Colonic mucosa (tissue), 4 donors: ENCODE measurements around the gene OPCML. TPM values are rescaled to one million over a fixed set of nuclear protein-coding genes. Genes with fewer than 3 reads are reported as not detected.

Experiments used
- DNase-seq: peaks from one replicate; pipeline ENCODE4 v3.0.0-alpha.2; 2020
- H3K27ac ChIP-seq: fragments of 200-600 bp; one replicate; pipeline ENCODE4 v1.8.0; 2021
- H3K27me3 ChIP-seq: fragments of 200-600 bp; one replicate; pipeline ENCODE4 v1.8.0; 2021
- H3K36me3 ChIP-seq: fragments of 200-600 bp; one replicate; pipeline ENCODE4 v1.8.0; 2021
- H3K4me1 ChIP-seq: fragments of 200-600 bp; one replicate; pipeline ENCODE4 v1.8.0; 2021; ENCODE audit warnings: mild to moderate bottlenecking
- H3K4me3 ChIP-seq: fragments of 200-600 bp; one replicate; pipeline ENCODE4 v1.8.0; 2021
- H3K9ac ChIP-seq, 2 donors: one replicate each; pipeline ENCODE4 v1.7.0; 2013; ENCODE audit warnings: control low read depth in 2 of 2, low read depth in 2 of 2, low read length in 2 of 2
- H3K9me3 ChIP-seq: fragments of 200-600 bp; one replicate; pipeline ENCODE4 v1.8.0; 2021
- intact Hi-C: fragments of 100-400 bp; cut with DNase I; formaldehyde crosslinking; loops from one replicate; pipeline ENCODE4 v1.14.1; 2022
- total RNA-seq, 2 donors: library from RNA; stranded (reverse); fragmentation: NEBNext Ultra II Directional in 1 of 2; extraction: Animal tissue kit (Norgen Biotek cat#: 25700) in 1 of 2; gene quantifications; one replicate each; pipeline ENCODE4 v1.2.1, GENCODE V29; 2021
- TF ChIP-seq, protein P1 (sequence below): fragments of 200-600 bp; IDR thresholded peaks from one replicate; pipeline ENCODE4 v1.8.0; 2022; ENCODE audit warnings: antibody characterized with exemption, mild to moderate bottlenecking
- donor health status: healthy.
- donor health status: DM: no; HTN: no; CAD: no.
- donor health status: DM: no; HTN: no; CAD: no.

OPCML gene
- total RNA-seq, 2 donors from 2014 or later, result 0.08 TPM; not detected in 1

DNA sequence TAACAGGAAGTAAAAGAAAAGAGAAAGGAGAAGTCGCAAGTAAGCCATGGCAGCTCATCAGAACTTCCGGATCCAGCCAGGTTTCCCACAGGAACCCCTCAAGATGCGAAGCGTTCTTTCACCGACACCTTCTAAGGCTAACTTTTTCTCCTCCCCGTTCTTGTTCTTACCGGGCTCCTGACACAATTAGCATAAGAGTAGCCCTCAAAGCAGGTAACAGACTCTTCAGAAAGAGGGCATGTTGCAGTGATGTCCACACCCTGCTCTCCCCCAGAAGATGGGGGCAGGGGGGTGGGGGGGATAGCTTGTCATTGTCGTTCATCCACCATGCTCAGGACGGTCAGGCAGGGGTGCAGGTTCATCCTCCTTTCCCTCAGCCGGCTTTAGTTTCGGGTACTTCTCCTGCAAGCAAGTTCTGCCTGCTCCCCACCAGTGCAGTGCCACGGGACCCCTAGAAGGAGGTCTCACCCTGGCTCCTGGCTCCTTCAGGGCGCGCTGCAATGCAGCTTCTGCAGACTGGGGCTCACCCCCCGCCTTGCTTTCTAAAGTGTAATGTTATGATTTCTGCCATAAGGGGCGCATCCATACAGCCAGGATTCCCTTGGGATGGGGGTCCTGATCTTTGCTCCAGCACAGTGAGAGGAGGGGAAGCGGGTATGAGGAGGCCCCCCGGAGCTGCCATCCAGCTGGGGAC lies 2.3 kb downstream of the OPCML start:
- Histone ChIP-seq H3K9ac (no peak overlapping the region), H3K4me1 (no peaks in the 10 kb centered on the region), H3K36me3 (no peaks in the 10 kb centered on the region), H3K4me3 (no peak overlapping the region), H3K9me3 (no peaks in the 10 kb centered on the region), H3K27me3 (no peaks in the 10 kb centered on the region), H3K27ac (no peak overlapping the region)
- TF ChIP-seq, protein P1, sequence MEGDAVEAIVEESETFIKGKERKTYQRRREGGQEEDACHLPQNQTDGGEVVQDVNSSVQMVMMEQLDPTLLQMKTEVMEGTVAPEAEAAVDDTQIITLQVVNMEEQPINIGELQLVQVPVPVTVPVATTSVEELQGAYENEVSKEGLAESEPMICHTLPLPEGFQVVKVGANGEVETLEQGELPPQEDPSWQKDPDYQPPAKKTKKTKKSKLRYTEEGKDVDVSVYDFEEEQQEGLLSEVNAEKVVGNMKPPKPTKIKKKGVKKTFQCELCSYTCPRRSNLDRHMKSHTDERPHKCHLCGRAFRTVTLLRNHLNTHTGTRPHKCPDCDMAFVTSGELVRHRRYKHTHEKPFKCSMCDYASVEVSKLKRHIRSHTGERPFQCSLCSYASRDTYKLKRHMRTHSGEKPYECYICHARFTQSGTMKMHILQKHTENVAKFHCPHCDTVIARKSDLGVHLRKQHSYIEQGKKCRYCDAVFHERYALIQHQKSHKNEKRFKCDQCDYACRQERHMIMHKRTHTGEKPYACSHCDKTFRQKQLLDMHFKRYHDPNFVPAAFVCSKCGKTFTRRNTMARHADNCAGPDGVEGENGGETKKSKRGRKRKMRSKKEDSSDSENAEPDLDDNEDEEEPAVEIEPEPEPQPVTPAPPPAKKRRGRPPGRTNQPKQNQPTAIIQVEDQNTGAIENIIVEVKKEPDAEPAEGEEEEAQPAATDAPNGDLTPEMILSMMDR, result no peak
- DNase-seq, result no peak
- intact Hi-C loops, result no loop called here

DNA sequence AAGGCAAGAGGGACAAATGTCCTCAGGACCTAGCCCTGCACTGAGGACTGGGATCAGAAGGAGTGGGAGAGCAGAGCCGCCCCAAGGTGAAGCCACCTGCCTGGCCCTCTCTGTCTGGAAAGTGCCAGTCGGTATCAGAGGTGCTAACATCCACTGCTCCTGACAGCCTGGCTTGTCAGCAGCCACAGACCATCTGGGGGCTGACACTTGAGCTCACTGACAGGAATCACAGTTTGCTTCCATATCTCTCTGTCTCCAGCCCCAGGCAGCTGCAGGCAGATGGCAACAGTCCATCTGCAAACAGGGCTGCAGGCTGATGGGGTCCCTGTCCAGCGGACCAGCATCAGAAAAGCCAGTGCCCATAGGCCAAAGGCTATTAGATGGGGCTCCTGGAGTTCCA lies 5.5 kb downstream of the OPCML start:
- Histone ChIP-seq H3K36me3 (no peaks in the 10 kb centered on the region), H3K4me1 (no peaks in the 10 kb centered on the region), H3K27ac (no peak overlapping the region), H3K9me3 (no peaks in the 10 kb centered on the region), H3K9ac (no peak overlapping the region), H3K27me3 (no peaks in the 10 kb centered on the region), H3K4me3 (no peak overlapping the region)
- TF ChIP-seq, protein P1, result no peak
- no peak for DNase-seq
- intact Hi-C loops, result no loop called here

DNA sequence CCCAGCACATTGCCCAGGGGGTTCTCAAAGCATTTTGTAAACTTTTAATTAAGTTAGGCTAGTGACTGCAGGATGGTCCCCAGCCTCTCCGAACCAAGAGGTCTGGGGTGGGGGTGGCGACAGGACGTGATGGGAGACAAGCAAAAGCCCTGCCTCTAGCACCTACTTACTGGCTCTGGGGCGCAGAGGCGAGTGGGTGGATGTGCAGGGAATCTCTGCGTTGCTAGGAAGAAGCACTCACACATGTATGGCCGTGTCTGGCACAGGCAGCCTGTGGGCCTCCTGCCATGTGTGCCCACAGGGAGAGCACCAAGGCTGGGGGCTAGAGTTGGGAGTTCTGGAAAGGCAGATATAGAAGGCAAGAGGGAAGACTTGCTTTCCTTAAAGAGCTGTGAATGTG lies 6.3 kb downstream of the OPCML start:
- intact Hi-C loops, result no loop called here
- no peak for DNase-seq
- Histone ChIP-seq H3K9ac (no peak overlapping the region), H3K36me3 (no peaks in the 10 kb centered on the region), H3K9me3 (no peaks in the 10 kb centered on the region), H3K4me1 (no peaks in the 10 kb centered on the region), H3K4me3 (no peak overlapping the region), H3K27ac (no peak overlapping the region), H3K27me3 (no peaks in the 10 kb centered on the region)
- TF ChIP-seq, protein P1, result no peak

DNA sequence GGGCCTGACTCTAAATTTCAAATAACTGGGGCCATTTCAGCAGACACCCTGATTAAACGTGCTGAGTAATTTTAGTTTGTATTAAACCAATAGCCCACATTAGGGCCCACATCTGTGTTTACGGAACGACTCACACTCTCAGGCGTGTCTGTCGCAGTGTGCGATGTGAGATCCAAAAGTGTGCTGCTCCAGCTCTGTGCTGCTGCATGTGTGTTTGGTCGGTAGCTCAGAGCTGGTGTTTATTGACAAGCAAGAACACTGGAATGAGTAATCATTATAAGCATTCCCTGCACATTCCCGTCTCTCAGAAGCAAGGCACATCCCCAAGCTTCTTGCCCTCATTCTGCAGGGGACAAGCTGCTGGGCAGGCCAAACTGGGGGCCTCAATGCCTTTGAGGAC lies 7.8 kb downstream of the OPCML start:
- Histone ChIP-seq H3K4me1 (no peaks in the 10 kb centered on the region), H3K4me3 (no peak overlapping the region), H3K27me3 (no peaks in the 10 kb centered on the region), H3K9me3 (no peaks in the 10 kb centered on the region), H3K9ac (no peak overlapping the region), H3K36me3 (no peaks in the 10 kb centered on the region), H3K27ac (no peak overlapping the region)
- DNase-seq, result no peak
- TF ChIP-seq, protein P1, result no peak
- intact Hi-C loops, result no loop called here

DNA sequence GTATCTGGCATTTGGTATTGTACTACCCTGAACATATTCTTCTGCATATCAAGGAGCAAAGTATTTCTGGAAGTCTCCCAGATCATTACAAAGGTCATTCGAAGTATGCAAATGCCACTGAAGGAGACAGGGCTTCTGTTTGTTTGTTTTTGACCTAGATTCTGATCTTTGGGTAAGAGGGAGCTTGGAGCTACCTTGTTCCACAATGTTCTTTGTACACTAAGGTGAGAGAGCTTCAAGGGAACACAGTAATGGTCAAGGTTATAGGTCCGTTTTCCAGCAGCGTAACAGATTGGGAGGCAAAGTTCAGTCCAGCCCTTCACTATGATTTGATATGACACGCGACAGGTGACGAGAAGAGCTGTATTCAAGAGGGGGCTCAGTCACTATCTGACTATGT lies 10.0 kb downstream of the OPCML start:
- H3K9ac ChIP-seq, result no peak overlapping the region
- no peaks in the 10 kb centered on the region for H3K4me1 ChIP-seq
- intact Hi-C loops, result no loop called here
- H3K4me3 ChIP-seq, result no peak overlapping the region
- no peak overlapping the region for H3K27ac ChIP-seq
- no peaks in the 10 kb centered on the region for H3K9me3 ChIP-seq
- DNase-seq, result no peak
- TF ChIP-seq, protein P1, result no peak
- no peaks in the 10 kb centered on the region for H3K27me3 ChIP-seq
- no peaks in the 10 kb centered on the region for H3K36me3 ChIP-seq
